ENCODE data around the gene DNAI1. TPM values are rescaled to one million over a fixed set of nuclear protein-coding genes. Genes with fewer than 3 reads are reported as not detected.

The DNAI1 gene
- total RNA-seq, 4 donors from 2014 or later: 0.49 TPM; not detected in 3

DNA sequence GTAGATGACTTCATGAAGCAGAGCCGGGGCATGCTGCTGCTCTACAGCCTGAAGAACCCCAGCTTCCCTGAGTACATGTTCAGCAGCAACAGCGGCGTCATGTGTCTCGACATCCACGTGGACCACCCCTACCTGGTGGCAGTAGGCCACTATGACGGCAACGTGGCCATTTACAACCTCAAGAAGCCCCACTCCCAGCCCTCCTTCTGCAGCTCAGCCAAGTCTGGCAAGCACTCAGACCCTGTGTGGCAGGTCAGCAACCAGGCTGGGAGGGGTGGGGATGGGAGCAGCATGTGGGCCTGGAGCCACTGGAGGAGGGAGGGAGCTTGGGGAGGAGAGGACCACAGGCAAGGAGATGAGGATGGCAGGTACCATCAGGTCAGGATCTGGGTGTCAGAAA is 48.0 kb downstream of the DNAI1 start:
- DNase-seq (no peak), ATAC-seq (no peak)
- Histone ChIP-seq H3K27me3 (no peaks in the 10 kb centered on the region), H3K9me3 (no peaks in the 10 kb centered on the region), H3K36me3 (no peaks in the 10 kb centered on the region), H3K4me1 (peaks cover 0 to 6% of the 10 kb centered on the region in 2 donors), H3K27ac (no peak overlapping the region), H3K4me3 (no peak overlapping the region)
- intact Hi-C loops (cut with DNase I; ENCODE audit: low total_unique reads): no loop called here
- TF ChIP-seq, protein P1, sequence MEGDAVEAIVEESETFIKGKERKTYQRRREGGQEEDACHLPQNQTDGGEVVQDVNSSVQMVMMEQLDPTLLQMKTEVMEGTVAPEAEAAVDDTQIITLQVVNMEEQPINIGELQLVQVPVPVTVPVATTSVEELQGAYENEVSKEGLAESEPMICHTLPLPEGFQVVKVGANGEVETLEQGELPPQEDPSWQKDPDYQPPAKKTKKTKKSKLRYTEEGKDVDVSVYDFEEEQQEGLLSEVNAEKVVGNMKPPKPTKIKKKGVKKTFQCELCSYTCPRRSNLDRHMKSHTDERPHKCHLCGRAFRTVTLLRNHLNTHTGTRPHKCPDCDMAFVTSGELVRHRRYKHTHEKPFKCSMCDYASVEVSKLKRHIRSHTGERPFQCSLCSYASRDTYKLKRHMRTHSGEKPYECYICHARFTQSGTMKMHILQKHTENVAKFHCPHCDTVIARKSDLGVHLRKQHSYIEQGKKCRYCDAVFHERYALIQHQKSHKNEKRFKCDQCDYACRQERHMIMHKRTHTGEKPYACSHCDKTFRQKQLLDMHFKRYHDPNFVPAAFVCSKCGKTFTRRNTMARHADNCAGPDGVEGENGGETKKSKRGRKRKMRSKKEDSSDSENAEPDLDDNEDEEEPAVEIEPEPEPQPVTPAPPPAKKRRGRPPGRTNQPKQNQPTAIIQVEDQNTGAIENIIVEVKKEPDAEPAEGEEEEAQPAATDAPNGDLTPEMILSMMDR (IDR thresholded peaks at IDR 0.05 in 4 of 5, conservative IDR thresholded peaks at IDR 0.05 in 1 of 5): no peak
- no peak for TF ChIP-seq POLR2A (IDR thresholded peaks at IDR 0.05)
- in situ Hi-C loops (cut with MboI; ENCODE audit: low sequenced_read_pairs in 4 of 4): loop anchor here in 1 of 4 donors (25.0 kb wide), 1 partner anchor 106 kb away; the partner anchor contains the start of genes DCTN3 and RPP25L

DNA sequence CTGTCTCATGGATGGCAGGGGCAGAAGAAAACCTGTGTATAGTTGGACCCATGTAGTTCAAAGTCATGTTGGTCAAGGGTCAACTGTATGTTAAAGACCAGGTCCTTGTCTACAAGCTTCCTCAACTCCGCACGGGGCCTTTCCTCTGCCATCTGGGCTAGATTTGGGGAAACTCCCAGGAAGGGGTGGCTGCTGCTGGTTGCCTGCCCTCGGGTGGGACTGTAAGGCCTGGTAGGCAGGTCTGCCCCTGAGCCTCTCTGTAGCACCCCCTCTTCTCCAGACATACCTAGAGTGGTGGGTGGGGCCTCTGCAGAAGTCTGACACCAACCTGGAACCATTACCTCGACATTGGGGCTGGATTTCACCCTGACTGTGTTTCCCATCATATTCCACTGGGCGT is 49.0 kb downstream of the DNAI1 start:
- no peaks in the 10 kb centered on the region for H3K9me3 ChIP-seq
- in situ Hi-C loops (cut with MboI; ENCODE audit: low sequenced_read_pairs in 4 of 4) (loop anchor here in 1 of 4 donors (25.0 kb wide), 1 partner anchor 105 kb away; the partner anchor contains the start of genes DCTN3 and RPP25L), intact Hi-C loops (cut with DNase I; ENCODE audit: low total_unique reads) (no loop called here)
- DNase-seq (no peak), ATAC-seq (no peak)
- H3K27ac ChIP-seq: no peak overlapping the region
- H3K27me3 ChIP-seq: no peaks in the 10 kb centered on the region
- no peak overlapping the region for H3K4me3 ChIP-seq
- no peak for TF ChIP-seq POLR2A (IDR thresholded peaks at IDR 0.05)
- TF ChIP-seq, protein P1 (IDR thresholded peaks at IDR 0.05 in 4 of 5, conservative IDR thresholded peaks at IDR 0.05 in 1 of 5): no peak
- peaks cover 0 to 6% of the 10 kb centered on the region in 2 donors for H3K4me1 ChIP-seq
- no peaks in the 10 kb centered on the region for H3K36me3 ChIP-seq

DNA sequence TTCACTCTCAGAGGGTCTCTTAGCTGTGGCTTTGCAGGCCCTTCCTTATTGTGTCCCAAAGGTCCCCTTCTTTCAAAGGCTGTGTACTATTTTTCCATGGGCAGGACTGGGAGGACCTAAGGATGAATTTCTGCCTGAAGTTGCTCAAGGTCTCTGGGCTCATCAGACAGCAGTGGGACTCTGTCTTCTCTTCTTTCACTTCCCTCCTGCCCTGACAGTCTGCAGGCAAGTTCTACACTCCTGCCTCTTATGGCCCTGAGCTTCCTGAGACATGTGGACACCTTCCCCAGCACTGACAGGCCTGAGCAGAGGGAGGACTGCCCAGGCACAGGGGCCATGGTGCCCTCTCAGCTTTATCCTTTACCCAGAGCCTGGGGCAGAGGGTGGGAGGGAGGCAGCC is 49.4 kb downstream of the DNAI1 start:
- in situ Hi-C loops (cut with MboI; ENCODE audit: low sequenced_read_pairs in 4 of 4): loop anchor here in 1 of 4 donors (25.0 kb wide), 1 partner anchor 104 kb away; the partner anchor contains the start of genes DCTN3 and RPP25L
- no peak for DNase-seq
- TF ChIP-seq, protein P1 (IDR thresholded peaks at IDR 0.05 in 4 of 5, conservative IDR thresholded peaks at IDR 0.05 in 1 of 5): no peak
- no peak for TF ChIP-seq POLR2A (IDR thresholded peaks at IDR 0.05)
- Histone ChIP-seq H3K27me3 (no peaks in the 10 kb centered on the region), H3K4me3 (no peak overlapping the region), H3K9me3 (no peaks in the 10 kb centered on the region), H3K36me3 (no peaks in the 10 kb centered on the region), H3K27ac (no peak overlapping the region), H3K4me1 (peaks cover 0 to 6% of the 10 kb centered on the region in 2 donors)
- ATAC-seq: no peak
- intact Hi-C loops (cut with DNase I; ENCODE audit: low total_unique reads): no loop called here

DNA sequence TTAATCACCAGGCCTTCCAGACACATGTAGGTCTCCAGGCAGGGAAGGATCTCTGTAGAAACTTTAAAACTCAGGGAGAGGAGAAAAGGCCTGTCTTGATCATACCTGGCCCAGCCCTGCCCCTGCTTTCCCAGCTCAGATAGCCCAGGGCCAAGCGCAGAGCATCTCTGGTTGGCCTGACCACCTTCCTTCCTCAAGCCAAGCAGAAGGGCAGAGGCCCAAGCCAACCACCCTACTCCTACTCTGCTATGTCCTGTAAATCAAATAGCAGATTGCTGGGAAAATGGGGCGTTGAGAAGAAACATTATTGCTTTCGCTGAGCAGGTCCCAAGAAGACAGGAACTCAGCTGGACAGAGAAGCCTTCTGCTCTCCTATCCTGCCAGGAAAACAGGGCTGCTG is 49.9 kb downstream of the DNAI1 start:
- H3K4me1 ChIP-seq: peaks cover 0 to 6% of the 10 kb centered on the region in 2 donors
- H3K27me3 ChIP-seq: no peaks in the 10 kb centered on the region
- TF ChIP-seq, protein P1 (IDR thresholded peaks at IDR 0.05 in 4 of 5, conservative IDR thresholded peaks at IDR 0.05 in 1 of 5): no peak
- TF ChIP-seq POLR2A (IDR thresholded peaks at IDR 0.05): no peak
- no peaks in the 10 kb centered on the region for H3K36me3 ChIP-seq
- H3K4me3 ChIP-seq: no peak overlapping the region
- no peak for DNase-seq
- H3K9me3 ChIP-seq: no peaks in the 10 kb centered on the region
- H3K27ac ChIP-seq: no peak overlapping the region
- no peak for ATAC-seq
- intact Hi-C loops (cut with DNase I; ENCODE audit: low total_unique reads) (no loop called here), in situ Hi-C loops (cut with MboI; ENCODE audit: low sequenced_read_pairs in 4 of 4) (loop anchor here in 1 of 4 donors (25.0 kb wide), 1 partner anchor 104 kb away; the partner anchor contains the start of genes DCTN3 and RPP25L)

DNA sequence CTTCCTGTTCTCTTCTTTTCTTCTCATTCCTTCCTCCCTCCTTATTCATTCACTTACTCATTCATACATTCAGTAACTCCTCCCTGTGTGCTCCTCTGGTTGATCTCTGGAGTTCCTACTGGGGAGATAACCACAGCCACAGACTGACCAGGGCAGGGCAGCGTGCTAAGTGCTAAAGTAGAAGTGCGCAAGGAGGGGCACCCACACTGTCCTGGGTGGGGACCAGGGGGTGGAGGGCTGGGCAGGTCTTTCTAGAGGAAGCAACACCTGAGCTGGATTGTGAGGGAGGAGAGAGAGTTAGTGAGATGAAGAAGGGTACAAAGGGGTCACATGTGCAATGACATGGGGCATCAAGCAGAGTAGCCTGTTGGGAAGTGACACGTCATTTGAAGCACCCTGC is 50.3 kb downstream of the DNAI1 start:
- intact Hi-C loops (cut with DNase I; ENCODE audit: low total_unique reads): no loop called here

More for the DNA sequence above, 50.3 kb downstream of the DNAI1 start:
- in situ Hi-C loops (cut with MboI; ENCODE audit: low sequenced_read_pairs in 4 of 4): loop anchor here in 1 of 4 donors (25.0 kb wide), 1 partner anchor 103 kb away; the partner anchor contains the start of genes DCTN3 and RPP25L
- no peak for ATAC-seq
- Histone ChIP-seq H3K36me3 (no peaks in the 10 kb centered on the region), H3K4me1 (peaks cover 0 to 6% of the 10 kb centered on the region in 2 donors), H3K27me3 (no peaks in the 10 kb centered on the region), H3K27ac (no peak overlapping the region), H3K4me3 (no peak overlapping the region), H3K9me3 (no peaks in the 10 kb centered on the region)
- DNase-seq: no peak
- TF ChIP-seq POLR2A (IDR thresholded peaks at IDR 0.05): no peak
- TF ChIP-seq, protein P1 (IDR thresholded peaks at IDR 0.05 in 4 of 5, conservative IDR thresholded peaks at IDR 0.05 in 1 of 5): no peak
